NCI-H2107 (cell line): Measurements from ENCODE around the gene SMIM29.
"Not testable (repeated sequence)": the region's sequence is repeated elsewhere in the genome, so short reads cannot be mapped to it uniquely, and the experiment has no call there.

Experiments used
- DNase-seq: peaks from one replicate; lab custom pipeline; 2025; lab: John Stamatoyannopoulos, UW

Gene SMIM29

GRCh38 chr6:34267746-34268145, 18.9 kb upstream of the SMIM29 start:
- no peak for DNase-seq

- not testable (repeated sequence) for DNase-seq
These were observed 14.7 kb upstream of the SMIM29 start for GRCh38 chr6:34263484-34263883.

GRCh38 chr6:34260576-34261267, 11.9 kb upstream of the SMIM29 start:
- DNase-seq: no peak

GRCh38 chr6:34259529-34260069, 10.8 kb upstream of the SMIM29 start:
- no peak for DNase-seq

- not testable (repeated sequence) for DNase-seq
These were observed 3.6 kb upstream of the SMIM29 start for GRCh38 chr6:34252395-34252794.

GRCh38 chr6:34249469-34250261, 859 bp upstream of the SMIM29 start:
- no peak for DNase-seq

- no peak for DNase-seq
These were observed 544 bp downstream of the SMIM29 start for GRCh38 chr6:34248198-34248726.

GRCh38 chr6:34247481-34248197, 1.2 kb downstream of the SMIM29 start:
- DNase-seq: no peak

GRCh38 chr6:34246563-34247391, 2.0 kb downstream of the SMIM29 start:
- DNase-seq: no peak

GRCh38 chr6:34246249-34246562, 2.6 kb downstream of the SMIM29 start:
- DNase-seq: no peak

GRCh38 chr6:34245761-34246140, 3.1 kb downstream of the SMIM29 start:
- DNase-seq: not testable (repeated sequence)

- DNase-seq: not testable (repeated sequence)
These were observed 3.6 kb downstream of the SMIM29 start for GRCh38 chr6:34245032-34245760.

GRCh38 chr6:34243901-34244884, 4.6 kb downstream of the SMIM29 start:
- no peak for DNase-seq

- no peak for DNase-seq
These were observed 5.6 kb downstream of the SMIM29 start for GRCh38 chr6:34243131-34243771.

GRCh38 chr6:34242252-34243130, 6.3 kb downstream of the SMIM29 start:
- no peak for DNase-seq

GRCh38 chr6:34241351-34242215, 7.2 kb downstream of the SMIM29 start:
- DNase-seq: no peak
